ENCODE measurements around the gene IFT43.

- TF ChIP-seq CTCF (IDR thresholded peaks at IDR 0.05) (no peak), EZH2phosphoT487 (IDR thresholded peaks at IDR 0.05) (no peak)
These were observed 1.8 kb downstream of the IFT43 start for GRCh38 chr14:75987201-75987970.

All from neural progenitor cell (in vitro differentiated cells).